Liver (tissue), 3 donors: Measurements from ENCODE around the gene KCND2.

Source experiments
- ATF3 ChIP-seq: IDR thresholded peaks from 2 replicates; pipeline ENCODE4 v1.6.1; 2016; ENCODE audit warnings: antibody characterized with exemption
- CTCF ChIP-seq: fragments of 150-350 bp; IDR thresholded peaks from 2 replicates; pipeline ENCODE4 v1.5.1; 2017; ENCODE audit warnings: improper control_type of control experiment, low read depth, low read length; ENCODE audit not compliant: missing input control
- EGR1 ChIP-seq, 2 donors: IDR thresholded peaks; 2 replicates each; pipeline ENCODE4 v1.6.1; 2016 to 2018; ENCODE audit warnings: antibody characterized with exemption in 2 of 2, low read depth in 2 of 2
- FOXA1 ChIP-seq: IDR thresholded peaks from 2 replicates; pipeline ENCODE4 v1.6.1; 2016; ENCODE audit warnings: antibody characterized with exemption
- GABPA ChIP-seq, 2 donors: IDR thresholded peaks in 1 of 2; conservative IDR thresholded peaks in 1 of 2; 2 replicates each; pipeline ENCODE4 v1.6.1; 2016; ENCODE audit warnings: antibody characterized with exemption in 2 of 2, mild to moderate bottlenecking in 1 of 2, moderate library complexity in 1 of 2
- HNF4G ChIP-seq: IDR thresholded peaks from 2 replicates; pipeline ENCODE4 v1.6.1; 2016; ENCODE audit warnings: antibody characterized with exemption
- RAD21 ChIP-seq, 2 donors: IDR thresholded peaks; 2 replicates each; pipeline ENCODE4 v1.6.1; 2016; ENCODE audit warnings: antibody characterized with exemption in 2 of 2, mild to moderate bottlenecking in 2 of 2
- REST ChIP-seq: IDR thresholded peaks from 2 replicates; pipeline ENCODE4 v1.6.1; 2016; ENCODE audit warnings: antibody characterized with exemption, mild to moderate bottlenecking
- SP1 ChIP-seq: IDR thresholded peaks from 2 replicates; pipeline ENCODE4 v1.6.1; 2018; ENCODE audit warnings: antibody characterized with exemption, mild to moderate bottlenecking
- TAF1 ChIP-seq: conservative IDR thresholded peaks from 2 replicates; pipeline ENCODE4 v1.6.1; 2016; ENCODE audit warnings: antibody characterized with exemption, mild to moderate bottlenecking
- TF ChIP-seq, protein P1 (sequence below): IDR thresholded peaks from 2 replicates; pipeline ENCODE4 v1.6.1; 2016; ENCODE audit warnings: antibody characterized with exemption
- TF ChIP-seq, protein P2 (sequence below): IDR thresholded peaks from 2 replicates; pipeline ENCODE4 v1.6.1; 2016; ENCODE audit warnings: antibody characterized with exemption
- donor health status: healthy.
- donor health status: healthy.

DNA sequence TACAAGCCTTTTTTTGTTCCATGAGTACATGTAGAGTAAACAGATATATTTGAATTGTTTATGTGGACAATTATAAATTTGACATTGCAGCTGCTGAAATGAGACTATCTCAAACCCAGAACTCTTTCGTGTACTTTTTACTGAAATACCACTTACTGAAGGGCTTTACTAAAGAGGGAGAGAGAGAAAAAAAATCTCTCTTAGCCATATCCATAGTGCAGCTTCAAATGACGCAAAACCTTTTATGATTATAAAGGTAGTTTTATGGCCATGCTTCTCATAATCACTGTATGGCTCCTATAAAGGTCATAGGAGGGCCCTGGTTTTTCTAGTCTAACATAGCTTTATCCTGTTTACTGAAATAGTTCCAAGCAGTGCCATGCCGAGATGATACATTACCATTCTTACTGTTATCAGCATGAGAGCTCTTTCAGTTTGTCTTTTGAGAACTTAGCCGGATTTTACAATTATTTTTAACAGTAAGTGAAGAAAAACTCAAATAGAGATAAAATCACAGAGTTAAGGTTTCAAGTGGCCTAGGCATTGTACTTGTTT is 35.1 kb downstream of the KCND2 start:
- TF ChIP-seq ATF3 (no peak), CTCF (no peak), EGR1 (IDR thresholded peaks at IDR 0.05; ENCODE audit: low read depth in 2 of 2) (no peak), GABPA (IDR thresholded peaks at IDR 0.05 in 1 of 2, conservative IDR thresholded peaks at IDR 0.05 in 1 of 2) (no peak), REST (no peak), SP1 (no peak), HNF4G (no peak), TAF1 (no peak), FOXA1 (no peak), RAD21 (IDR thresholded peaks at IDR 0.05) (no peak)
- TF ChIP-seq, protein P1, sequence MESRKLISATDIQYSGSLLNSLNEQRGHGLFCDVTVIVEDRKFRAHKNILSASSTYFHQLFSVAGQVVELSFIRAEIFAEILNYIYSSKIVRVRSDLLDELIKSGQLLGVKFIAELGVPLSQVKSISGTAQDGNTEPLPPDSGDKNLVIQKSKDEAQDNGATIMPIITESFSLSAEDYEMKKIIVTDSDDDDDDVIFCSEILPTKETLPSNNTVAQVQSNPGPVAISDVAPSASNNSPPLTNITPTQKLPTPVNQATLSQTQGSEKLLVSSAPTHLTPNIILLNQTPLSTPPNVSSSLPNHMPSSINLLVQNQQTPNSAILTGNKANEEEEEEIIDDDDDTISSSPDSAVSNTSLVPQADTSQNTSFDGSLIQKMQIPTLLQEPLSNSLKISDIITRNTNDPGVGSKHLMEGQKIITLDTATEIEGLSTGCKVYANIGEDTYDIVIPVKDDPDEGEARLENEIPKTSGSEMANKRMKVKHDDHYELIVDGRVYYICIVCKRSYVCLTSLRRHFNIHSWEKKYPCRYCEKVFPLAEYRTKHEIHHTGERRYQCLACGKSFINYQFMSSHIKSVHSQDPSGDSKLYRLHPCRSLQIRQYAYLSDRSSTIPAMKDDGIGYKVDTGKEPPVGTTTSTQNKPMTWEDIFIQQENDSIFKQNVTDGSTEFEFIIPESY = no peak
- TF ChIP-seq, protein P2, sequence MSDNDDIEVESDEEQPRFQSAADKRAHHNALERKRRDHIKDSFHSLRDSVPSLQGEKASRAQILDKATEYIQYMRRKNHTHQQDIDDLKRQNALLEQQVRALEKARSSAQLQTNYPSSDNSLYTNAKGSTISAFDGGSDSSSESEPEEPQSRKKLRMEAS = no peak
